NCI-H2029 (cell line): ENCODE data around the gene FOXJ1.

Source experiments
- DNase-seq: peaks from one replicate; lab custom pipeline; 2025; lab: John Stamatoyannopoulos, UW

Gene FOXJ1

GRCh38 chr17:76160896-76161528 lies 20.0 kb upstream of the FOXJ1 start:
- DNase-seq: no peak

GRCh38 chr17:76159157-76159556 lies 18.1 kb upstream of the FOXJ1 start:
- DNase-seq: no peak

GRCh38 chr17:76157759-76158158 lies 16.7 kb upstream of the FOXJ1 start:
- no peak for DNase-seq

- no peak for DNase-seq
Measured at GRCh38 chr17:76156662-76156991, 15.6 kb upstream of the FOXJ1 start.

DNA sequence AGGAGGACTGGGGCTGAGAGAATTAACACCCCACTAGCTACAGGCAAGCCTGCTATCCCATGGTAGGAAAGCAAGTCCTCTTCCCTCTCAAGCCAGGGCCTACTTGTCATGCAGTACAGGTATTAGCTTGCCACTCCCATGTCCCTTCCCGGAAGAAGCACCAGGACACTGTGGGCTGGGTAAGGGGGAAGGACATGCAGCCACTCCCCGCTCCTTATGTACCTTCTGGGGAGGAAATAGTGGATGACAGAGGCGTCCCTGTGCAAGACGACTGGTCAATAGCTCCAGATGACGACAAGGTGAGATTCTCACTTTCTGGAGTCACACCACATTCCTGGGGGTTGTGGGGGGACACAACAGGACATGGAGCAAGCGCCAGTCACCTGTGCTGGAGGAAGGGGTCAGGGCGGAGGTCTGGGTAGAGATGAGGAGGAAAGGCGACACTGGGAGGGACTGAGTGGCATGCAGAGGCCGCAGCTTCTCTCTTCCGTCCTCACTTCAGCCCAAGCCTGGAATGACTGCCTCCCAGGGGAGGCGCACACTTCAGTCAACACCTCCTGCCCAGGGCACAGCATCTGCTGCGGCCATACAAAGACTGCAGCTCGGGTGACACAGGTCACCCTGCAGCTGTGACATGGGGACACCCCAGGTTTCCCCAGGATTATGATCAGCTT lies 15.1 kb upstream of the FOXJ1 start:
- no peak for DNase-seq

GRCh38 chr17:76154936-76155845 lies 14.1 kb upstream of the FOXJ1 start:
- DNase-seq: no peak

DNA sequence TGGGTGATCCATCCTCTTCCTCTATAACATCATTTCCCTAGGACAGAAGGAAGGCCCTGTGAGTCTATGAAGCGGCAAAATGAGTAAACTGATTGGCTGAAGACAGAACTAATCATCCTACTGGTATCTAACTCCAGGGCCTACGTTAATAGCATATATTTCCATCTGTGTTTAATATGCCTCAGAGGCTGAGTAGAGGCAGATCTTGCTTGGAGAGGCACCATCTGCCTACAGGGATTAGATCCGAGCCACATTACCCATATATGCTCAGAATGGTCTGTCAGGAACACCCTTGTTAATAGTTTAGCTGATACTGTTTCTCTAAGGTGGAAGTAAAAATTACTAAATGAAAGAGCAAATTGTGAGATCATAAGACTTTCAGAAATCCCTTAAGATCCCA lies 13.2 kb upstream of the FOXJ1 start:
- no peak for DNase-seq

GRCh38 chr17:76153640-76154039 lies 12.6 kb upstream of the FOXJ1 start:
- DNase-seq: no peak

DNA sequence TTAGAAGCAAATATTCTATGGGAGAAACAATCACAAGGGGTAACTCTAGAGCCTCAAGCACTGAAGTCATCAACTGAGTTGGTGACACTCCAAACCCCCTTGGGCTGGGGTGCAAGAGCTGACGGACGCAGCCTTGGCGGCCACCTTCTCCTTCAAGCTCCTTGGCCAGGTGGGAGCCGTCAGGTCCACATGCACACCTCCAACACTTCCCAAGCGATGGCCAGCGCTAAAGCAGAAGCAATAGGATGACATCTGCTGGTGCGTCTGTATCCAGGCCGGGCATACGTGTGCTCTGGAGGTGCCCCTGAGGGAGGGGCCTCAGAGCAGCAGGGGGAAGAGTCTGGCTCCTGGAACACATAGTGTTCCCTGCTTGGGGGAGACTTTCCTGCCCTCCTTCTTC lies 12.2 kb upstream of the FOXJ1 start:
- DNase-seq: no peak

GRCh38 chr17:76152591-76152990 lies 11.5 kb upstream of the FOXJ1 start:
- no peak for DNase-seq

DNA sequence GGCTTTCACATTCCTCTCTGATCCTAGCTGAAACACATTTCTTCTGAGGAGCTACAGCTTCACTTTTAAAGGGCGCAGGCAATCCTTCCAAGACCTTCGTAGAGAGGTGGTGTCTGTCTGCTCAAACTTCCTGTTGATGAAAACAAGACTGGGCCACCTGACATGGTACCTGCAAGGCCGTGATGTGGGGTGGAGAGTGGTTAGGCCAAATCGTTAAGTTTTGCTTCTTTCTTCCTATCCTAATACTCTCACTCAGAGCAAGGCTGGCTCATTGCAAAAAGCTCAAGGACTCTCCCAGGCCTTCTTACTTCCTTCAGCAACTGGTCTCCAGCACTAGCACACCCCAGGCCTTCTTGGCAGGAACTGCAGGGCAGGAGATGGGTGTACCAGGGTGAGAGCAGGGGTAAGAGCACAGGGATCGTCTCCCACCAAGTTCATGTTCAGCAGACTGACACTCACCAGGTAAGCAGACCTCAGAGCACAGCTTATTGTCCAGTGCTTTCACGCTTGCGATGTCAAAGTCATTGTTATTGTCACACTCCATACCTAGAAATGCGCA lies 10.9 kb upstream of the FOXJ1 start:
- no peak for DNase-seq

DNA sequence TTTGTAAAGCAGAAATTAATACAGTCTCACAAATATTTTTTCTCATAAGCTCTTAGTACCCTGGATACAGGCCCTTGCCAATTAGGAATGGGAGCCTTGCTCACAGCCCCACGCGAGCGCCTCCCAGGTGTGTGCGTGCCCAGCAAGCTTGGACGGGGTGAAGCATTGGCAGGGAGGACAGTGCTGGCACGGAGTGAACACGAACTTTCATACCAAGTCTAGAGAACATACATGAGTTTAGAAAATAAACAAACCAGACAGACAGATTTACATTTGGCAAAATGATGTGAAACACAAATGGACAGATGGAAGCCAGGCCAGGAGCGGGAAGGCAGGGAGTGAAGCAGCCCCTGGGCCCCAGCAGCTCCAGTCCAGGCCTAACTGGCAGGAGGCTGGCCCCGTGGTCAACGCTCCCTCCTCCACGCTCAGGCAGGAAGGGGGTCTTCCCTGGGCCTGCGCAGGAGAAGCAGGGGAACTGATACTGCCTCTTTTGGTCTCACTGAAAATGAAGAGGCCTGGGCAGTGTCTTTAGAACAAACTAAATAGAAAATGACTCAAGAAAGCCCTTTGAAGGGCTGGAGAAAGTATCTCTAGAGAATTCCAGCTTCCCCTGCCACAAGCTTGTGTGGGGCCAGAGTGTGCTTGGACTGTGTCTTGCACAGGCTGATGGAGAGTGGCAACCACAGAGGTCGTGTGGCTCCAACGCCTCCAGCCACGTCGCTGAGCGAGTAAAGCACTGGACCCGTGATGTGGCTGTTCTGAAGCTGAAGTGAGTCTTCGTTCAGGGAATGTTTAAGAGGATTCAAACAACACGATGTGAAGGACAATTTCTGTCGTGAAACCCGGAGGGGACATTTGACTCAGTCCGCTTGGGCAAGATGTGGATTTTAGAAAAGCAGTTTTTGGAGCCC lies 9.9 kb upstream of the FOXJ1 start:
- DNase-seq: no peak

DNA sequence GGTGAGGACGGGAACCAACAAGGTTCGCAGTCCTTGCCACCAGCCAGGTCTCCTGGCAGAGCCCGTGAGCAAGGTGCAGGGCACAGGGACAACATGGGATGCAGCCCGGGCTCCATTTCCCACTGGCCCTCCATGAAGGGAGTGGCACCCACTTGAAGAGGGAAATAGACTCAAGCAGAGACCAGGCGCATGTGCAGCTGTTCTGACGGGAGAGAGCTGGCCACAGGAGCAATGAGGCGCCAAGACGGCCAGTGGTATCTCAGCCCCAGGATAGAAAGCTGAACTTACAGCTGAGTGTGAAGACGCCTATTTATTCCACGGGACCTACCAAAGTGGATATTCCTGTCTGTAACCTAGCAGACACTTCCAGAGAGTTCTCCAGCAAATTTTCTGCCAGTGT lies 8.2 kb upstream of the FOXJ1 start:
- no peak for DNase-seq

GRCh38 chr17:76148015-76148326 lies 6.9 kb upstream of the FOXJ1 start:
- no peak for DNase-seq

DNA sequence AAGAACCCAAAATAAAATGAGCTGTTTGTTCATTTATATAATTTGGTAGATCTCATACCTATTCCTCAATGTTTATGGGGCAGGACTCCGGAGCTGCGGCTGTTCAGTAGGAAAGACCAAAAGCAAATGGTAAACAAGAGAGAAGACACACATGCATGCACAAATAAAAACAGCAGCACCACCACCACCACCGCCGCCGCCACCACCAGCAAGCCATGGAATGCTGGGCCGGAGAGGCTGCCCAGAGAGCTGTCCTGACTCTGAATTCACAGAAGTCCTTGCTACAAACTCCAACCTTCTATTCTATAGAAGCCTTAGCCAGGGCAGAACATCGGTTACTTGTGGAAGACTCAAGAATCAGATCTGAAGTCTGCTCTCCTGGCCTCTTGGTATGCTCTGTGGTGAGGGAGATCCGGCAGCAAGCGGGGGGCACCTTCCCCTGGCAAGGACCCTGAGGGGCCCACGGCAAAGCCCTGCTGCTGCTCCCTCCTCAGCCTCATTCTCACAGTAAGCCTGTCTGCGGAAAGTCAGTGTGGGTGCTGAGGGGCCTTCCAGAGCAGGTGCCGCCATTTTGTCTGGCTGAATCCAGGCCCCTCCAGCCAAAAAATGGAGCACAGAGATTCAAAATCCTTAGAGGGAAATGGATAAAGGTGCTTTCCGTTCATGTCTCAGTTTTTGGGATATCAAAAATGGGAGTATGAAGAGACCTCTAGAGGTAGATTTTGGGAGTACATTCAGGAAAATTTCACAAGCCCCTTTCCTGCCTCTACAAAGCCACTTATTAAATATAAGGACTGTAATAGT lies 6.4 kb upstream of the FOXJ1 start:
- no peak for DNase-seq

DNA sequence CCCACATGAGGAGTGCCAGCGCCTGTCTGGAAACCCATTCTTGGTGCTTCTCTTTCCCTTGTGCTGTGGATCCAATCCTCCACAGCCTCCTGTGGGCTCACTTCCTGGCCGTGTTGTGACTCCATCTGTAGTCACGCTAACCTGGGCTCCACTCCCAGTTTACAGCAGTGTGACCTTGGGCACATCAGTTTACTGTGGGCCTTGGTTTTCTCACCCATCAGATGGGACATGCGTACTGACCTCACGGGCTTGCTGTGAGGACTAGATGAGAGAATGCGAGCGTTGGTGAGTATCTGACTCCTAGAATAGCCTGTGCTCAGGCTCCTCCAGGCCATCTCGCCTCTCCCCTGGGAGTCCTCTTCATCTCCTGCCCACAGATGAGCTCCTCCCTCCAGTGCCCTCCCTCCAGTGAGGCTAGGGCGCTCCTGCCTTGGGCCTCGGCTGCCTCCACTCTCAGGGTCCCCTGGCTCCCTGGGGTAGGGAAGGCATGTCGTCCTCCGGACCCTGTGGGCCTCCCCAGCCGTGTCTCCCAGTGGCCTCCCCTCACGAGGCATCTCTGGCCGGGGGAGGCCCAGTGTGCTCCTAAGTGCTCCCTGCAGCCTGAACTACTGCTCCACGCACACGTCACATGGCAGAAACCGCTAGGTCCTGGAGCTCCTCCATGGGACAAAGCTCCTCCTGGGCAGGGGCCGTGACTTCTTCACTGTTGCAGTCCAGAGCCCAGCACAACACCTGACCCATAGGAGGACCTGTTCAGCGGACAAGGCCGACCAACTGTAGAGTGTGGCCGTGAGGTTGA lies 5.2 kb upstream of the FOXJ1 start:
- DNase-seq: no peak

DNA sequence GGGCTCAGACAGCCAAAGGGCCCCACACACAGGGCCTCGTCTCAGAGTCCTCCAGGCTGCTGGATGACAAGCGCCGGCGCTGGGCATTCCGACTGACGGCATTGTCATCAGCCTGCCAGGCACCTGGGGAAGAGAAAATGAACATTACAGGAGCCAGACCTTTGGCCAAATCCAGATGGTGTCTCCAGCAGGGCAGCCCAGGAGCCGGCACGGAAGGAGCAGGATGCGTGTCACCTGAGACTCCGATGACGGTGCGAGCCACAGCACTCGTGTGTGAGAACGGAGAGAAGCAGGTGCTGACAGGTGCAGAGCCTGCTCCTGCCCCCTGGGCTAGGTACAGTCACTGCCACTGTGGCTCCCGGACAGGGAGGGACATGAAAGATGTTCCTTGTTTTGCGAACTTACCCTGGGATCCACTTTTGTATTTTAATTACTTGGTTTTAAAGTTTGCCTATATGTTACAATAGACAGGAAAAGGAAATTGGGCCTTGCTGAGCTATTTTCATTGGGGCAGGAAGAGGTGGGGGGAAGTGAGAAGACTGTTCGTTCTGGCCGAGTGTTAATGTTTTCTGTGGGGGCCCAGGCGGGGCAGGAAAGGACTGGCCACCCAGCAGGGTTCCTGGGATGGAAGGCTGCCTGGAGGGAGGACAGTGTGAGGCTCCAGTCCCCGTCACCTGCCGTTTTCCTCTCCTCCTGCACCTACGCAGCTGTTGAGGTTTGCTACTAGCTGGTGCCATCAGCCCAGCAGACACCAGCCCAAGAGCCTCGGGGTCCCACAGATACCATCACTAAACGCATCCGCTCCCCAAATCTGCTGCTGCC lies 4.4 kb upstream of the FOXJ1 start:
- peak; percentile 80 for DNase-seq

DNA sequence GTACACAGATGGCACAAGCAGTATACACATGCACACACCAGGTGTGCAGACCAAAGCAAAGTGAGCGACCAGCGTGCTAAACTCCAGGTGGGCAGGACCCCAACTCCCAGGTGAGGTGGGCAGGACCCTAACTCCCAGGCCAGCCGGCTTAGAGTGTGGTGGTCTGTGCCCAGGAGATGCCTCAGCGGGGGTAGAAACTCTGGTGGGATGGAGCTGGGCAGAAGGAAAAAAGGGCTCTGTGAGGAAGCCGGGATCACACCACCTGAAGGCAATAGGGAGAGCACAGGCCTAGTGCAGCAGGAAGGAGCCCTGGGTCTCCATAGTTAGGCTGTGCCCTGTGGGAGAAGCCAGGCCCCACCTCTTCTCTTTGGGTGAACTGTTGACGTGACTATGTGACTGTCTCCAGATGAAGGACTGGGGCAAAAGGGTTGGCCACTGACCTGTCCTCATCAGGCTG lies 1.6 kb upstream of the FOXJ1 start:
- no peak for DNase-seq

- DNase-seq: no peak
Measured at GRCh38 chr17:76142039-76142584, 1.1 kb upstream of the FOXJ1 start.
